Measurements from ENCODE around the gene IFI27. TPM values are rescaled to one million over a fixed set of nuclear protein-coding genes. Genes with fewer than 3 reads are reported as not detected.

Gene IFI27
- total RNA-seq, 4 donors from 2014 or later, result 88.0 to 293 (median 180) TPM

DNA sequence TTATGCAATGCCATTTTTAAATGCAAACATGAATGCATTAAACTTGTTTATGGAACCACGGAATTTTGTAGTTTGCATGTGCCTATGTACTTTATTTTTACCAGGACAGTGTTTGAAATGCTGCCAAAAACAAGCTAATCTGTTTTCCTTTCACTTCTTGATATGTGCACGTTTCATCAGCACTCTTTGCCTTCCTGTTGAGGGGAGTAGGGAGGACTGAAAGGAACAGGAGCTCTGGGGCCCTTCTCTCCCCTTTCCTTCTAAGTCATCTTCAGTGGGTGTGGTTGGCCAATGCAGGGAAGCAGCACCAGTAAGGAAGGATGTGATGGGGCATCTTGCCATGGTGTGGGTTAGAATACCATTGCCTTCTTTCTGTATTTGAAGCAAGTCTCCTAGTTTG lies 51.4 kb downstream of the IFI27 start:
- Histone ChIP-seq H3K9me3 (no peaks in the 10 kb centered on the region), H3K36me3 (no peaks in the 10 kb centered on the region), H3K4me3 (no peak overlapping the region), H3K27ac (replicated peaks in 1 of 4) (no peak overlapping the region), H3K27me3 (peaks cover 0 to 26% (median 0%) of the 10 kb centered on the region in 4 donors), H3K4me1 (peaks cover 0 to 12% (median 7%) of the 10 kb centered on the region in 4 donors)
- intact Hi-C loops (cut with DNase I), result no loop called here
- no peak for TF ChIP-seq EP300 (IDR thresholded peaks at IDR 0.05)
- TF ChIP-seq POLR2AphosphoS5 (IDR thresholded peaks at IDR 0.05), result no peak
- TF ChIP-seq, protein P1, sequence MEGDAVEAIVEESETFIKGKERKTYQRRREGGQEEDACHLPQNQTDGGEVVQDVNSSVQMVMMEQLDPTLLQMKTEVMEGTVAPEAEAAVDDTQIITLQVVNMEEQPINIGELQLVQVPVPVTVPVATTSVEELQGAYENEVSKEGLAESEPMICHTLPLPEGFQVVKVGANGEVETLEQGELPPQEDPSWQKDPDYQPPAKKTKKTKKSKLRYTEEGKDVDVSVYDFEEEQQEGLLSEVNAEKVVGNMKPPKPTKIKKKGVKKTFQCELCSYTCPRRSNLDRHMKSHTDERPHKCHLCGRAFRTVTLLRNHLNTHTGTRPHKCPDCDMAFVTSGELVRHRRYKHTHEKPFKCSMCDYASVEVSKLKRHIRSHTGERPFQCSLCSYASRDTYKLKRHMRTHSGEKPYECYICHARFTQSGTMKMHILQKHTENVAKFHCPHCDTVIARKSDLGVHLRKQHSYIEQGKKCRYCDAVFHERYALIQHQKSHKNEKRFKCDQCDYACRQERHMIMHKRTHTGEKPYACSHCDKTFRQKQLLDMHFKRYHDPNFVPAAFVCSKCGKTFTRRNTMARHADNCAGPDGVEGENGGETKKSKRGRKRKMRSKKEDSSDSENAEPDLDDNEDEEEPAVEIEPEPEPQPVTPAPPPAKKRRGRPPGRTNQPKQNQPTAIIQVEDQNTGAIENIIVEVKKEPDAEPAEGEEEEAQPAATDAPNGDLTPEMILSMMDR (IDR thresholded peaks at IDR 0.05), result no peak
- no peak for TF ChIP-seq POLR2A (IDR thresholded peaks at IDR 0.05; ENCODE audit: low read depth)
- 15% methylated on average over 2 of the region's 2 CpGs for WGBS
- no peak for DNase-seq (ENCODE audit: extremely low spot score)

DNA sequence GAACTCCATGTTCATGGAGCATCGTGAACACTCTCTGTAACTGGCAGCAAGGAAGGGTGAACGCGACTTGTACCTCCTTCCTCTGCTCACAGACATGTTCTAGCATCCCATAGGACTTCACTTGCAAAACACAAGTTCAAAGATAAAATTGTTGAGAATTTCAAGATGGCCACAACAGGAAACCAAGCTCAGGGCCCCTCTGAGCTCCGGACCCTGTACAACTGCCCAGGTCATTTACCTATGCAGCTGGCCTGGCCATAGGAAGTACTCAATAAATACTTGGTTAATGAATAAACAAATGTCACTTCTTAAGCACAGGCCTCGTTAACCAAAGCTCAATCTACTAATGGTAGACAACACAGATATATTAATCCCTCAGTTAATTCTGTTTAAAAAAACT lies 51.9 kb downstream of the IFI27 start:
- 92% methylated on average over 5 of the region's 5 CpGs for WGBS
- Histone ChIP-seq H3K9me3 (no peaks in the 10 kb centered on the region), H3K4me1 (peaks cover 0 to 12% (median 7%) of the 10 kb centered on the region in 4 donors), H3K27me3 (peaks cover 0 to 26% (median 0%) of the 10 kb centered on the region in 4 donors), H3K27ac (replicated peaks in 1 of 4) (no peak overlapping the region), H3K36me3 (no peaks in the 10 kb centered on the region), H3K4me3 (no peak overlapping the region)
- TF ChIP-seq EP300 (IDR thresholded peaks at IDR 0.05), result no peak
- DNase-seq (ENCODE audit: extremely low spot score), result no peak
- intact Hi-C loops (cut with DNase I), result no loop called here

DNA sequence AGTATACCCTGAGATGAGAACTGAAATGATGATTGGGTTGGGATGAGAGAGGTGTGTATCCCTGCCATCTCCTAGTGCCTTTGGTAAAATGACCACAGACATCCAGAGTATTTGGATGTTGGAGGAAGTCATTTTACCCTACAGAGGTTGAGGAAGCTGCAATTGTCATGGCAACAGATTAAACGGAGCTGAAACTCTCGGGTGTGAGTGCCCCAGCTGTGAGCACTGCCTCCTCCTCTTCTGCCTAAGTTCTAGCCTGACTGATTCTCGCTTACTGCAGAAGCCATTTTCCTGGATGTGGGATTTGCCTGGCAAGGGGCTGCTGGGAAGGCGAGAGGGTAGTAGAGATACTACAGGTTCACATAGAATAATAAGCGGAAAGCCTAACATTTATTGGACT lies 53.3 kb downstream of the IFI27 start:
- Histone ChIP-seq H3K4me3 (no peak overlapping the region), H3K36me3 (no peaks in the 10 kb centered on the region), H3K27me3 (peaks cover 0 to 26% (median 0%) of the 10 kb centered on the region in 4 donors), H3K27ac (replicated peaks in 1 of 4) (no peak overlapping the region), H3K4me1 (peaks cover 0 to 12% (median 7%) of the 10 kb centered on the region in 4 donors), H3K9me3 (no peaks in the 10 kb centered on the region)
- 73% methylated on average over 5 of the region's 5 CpGs for WGBS
- no peak for DNase-seq (ENCODE audit: extremely low spot score)
- intact Hi-C loops (cut with DNase I), result no loop called here
- TF ChIP-seq, protein P1 (IDR thresholded peaks at IDR 0.05), result no peak
- TF ChIP-seq POLR2AphosphoS5 (IDR thresholded peaks at IDR 0.05) (no peak), EP300 (IDR thresholded peaks at IDR 0.05) (no peak), POLR2A (IDR thresholded peaks at IDR 0.05; ENCODE audit: low read depth) (no peak)

DNA sequence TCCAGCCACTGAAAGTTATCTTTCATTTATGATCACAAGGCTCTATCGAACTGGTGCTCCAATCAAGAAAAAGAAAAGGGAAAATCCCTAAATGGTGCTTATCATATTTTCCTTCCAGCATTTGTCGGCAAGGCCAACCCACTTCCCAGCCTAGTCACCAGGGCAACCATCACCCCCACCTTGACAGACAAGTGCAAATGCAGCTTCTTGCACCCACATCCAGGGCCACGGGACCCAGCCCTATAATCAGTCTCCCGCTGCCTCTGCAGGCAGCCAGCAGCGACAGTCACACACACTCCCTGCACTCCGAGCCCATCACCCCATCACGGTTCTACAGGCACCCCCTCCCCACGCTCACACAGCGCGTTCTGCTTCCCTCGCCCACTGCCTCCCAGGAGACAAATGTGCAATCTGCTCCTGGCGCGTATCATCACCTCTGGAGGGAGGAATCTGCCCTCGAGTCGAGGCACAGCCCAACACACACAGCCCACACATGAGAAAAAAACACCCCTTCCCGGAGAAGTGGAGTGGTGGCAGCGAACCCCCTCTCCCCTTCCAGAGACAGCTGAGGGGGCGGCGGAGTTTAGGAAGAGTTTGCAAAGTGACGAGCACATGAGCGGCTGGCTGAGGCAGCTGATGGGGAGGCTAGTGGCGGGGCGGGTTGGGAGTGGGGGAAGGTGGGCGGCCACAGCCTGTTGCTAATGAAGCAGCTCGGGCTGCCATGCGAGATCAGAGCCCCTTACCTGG lies 54.3 kb downstream of the IFI27 start:
- no peaks in the 10 kb centered on the region for H3K36me3 ChIP-seq
- no peak for DNase-seq (ENCODE audit: extremely low spot score)
- TF ChIP-seq EP300 (IDR thresholded peaks at IDR 0.05), result no peak
- TF ChIP-seq, protein P1 (IDR thresholded peaks at IDR 0.05), result no peak
- no peak for TF ChIP-seq POLR2A (IDR thresholded peaks at IDR 0.05; ENCODE audit: low read depth)
- no peak for TF ChIP-seq POLR2AphosphoS5 (IDR thresholded peaks at IDR 0.05)
- intact Hi-C loops (cut with DNase I), result no loop called here
- H3K27me3 ChIP-seq, result peaks cover 0 to 29% (median 0%) of the 10 kb centered on the region in 4 donors
- H3K4me3 ChIP-seq, result no peak overlapping the region
- peaks cover 0 to 12% (median 7%) of the 10 kb centered on the region in 4 donors for H3K4me1 ChIP-seq
- no peaks in the 10 kb centered on the region for H3K9me3 ChIP-seq
- no peak overlapping the region for H3K27ac ChIP-seq (replicated peaks in 1 of 4)
- WGBS, result 44% methylated on average over 17 of the region's 26 CpGs

DNA sequence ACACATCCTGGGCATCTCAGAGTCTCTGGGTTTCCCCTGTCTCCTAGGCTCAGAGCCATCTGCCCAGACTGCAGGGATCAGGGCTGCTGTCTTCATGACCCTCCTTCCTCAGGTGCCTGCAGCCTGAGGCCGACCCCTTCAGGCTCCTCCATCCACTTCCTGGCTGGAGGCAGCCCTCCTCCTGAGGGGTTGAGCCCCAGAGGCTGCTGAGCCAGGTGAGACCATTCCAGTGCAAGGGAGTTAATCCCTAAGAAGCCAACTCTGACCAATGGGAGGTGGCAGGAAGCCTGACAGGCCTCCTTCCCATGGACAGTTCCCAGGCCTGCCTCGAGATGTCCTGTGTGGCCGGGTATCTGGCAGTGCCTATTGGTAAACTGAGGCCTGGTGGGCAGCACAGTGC lies 55.2 kb downstream of the IFI27 start:
- Histone ChIP-seq H3K4me1 (peaks cover 0 to 12% (median 7%) of the 10 kb centered on the region in 4 donors), H3K36me3 (no peaks in the 10 kb centered on the region), H3K4me3 (no peak overlapping the region), H3K9me3 (no peaks in the 10 kb centered on the region), H3K27ac (replicated peaks in 1 of 4) (no peak overlapping the region), H3K27me3 (peaks cover 0 to 35% (median 0%) of the 10 kb centered on the region in 4 donors)
- TF ChIP-seq EP300 (IDR thresholded peaks at IDR 0.05), result no peak
- TF ChIP-seq POLR2A (IDR thresholded peaks at IDR 0.05; ENCODE audit: low read depth), result no peak
- TF ChIP-seq POLR2AphosphoS5 (IDR thresholded peaks at IDR 0.05), result no peak
- TF ChIP-seq, protein P1 (IDR thresholded peaks at IDR 0.05), result no peak
- intact Hi-C loops (cut with DNase I), result no loop called here
- WGBS, result 63% methylated on average over 3 of the region's 3 CpGs
- DNase-seq (ENCODE audit: extremely low spot score), result no peak

Other genes with a start within 250 kb of the IFI27 start
- gene FAM181A, start 183.4 kb upstream of the IFI27 start, total RNA-seq, result not detected
- 100 to 1,000 TPM in 3 of 4 donors, 10 to 100 TPM in 1; 53.5 to 164 (median 105) TPM for gene ASB2, start 134.2 kb upstream of the IFI27 start, total RNA-seq
- gene CCDC197, start 113.4 kb upstream of the IFI27 start, total RNA-seq, result not detected
- gene OTUB2, start 84.4 kb upstream of the IFI27 start, total RNA-seq, result under 1 TPM in 3 of 4 donors, not detected in 1; 0.42 to 0.63 (median 0.52) TPM
- 100 to 1,000 TPM; 142 to 215 (median 176) TPM for gene DDX24, start 29.5 kb upstream of the IFI27 start, total RNA-seq
- 10 to 100 TPM in 1 of 4 donors, 1 to 10 TPM in 3; 5.8 to 12.9 (median 6.4) TPM for gene IFI27L1, start 29.4 kb upstream of the IFI27 start, total RNA-seq
- 10 to 100 TPM; 38.8 to 83.9 (median 64.7) TPM for gene IFI27L2, start 18.9 kb downstream of the IFI27 start, total RNA-seq
- under 1 TPM in 3 of 4 donors, not detected in 1; 0.19 to 0.83 (median 0.34) TPM for gene PPP4R4, start 63.6 kb downstream of the IFI27 start, total RNA-seq
- not detected for gene SERPINA10, start 182.5 kb downstream of the IFI27 start, total RNA-seq
- gene SERPINA6, start 212.6 kb downstream of the IFI27 start, total RNA-seq, result not detected